HEK293 (cell line): ENCODE data around the gene SLIT1.

Experiments used
- BCL11A ChIP-seq: fragments of 450-650 bp; formaldehyde crosslinking; IDR thresholded peaks from 2 replicates; pipeline ENCODE4 v1.5.1; 2016; ENCODE audit warnings: low read depth, missing biosample characterization, missing genetic modification characterization
- PATZ1 ChIP-seq: fragments of 450-650 bp; formaldehyde crosslinking; IDR thresholded peaks from 2 replicates; pipeline ENCODE4 v1.5.1; 2016; ENCODE audit warnings: missing biosample characterization, missing genetic modification characterization
- TCF7L2 ChIP-seq: IDR thresholded peaks from 2 replicates; pipeline ENCODE4 v1.6.1; 2011; ENCODE audit warnings: low read depth, mild to moderate bottlenecking, inconsistent platforms, low read length, moderate library complexity, borderline replicate concordance
- ZBTB44 ChIP-seq: fragments of 450-650 bp; IDR thresholded peaks from 2 replicates; pipeline ENCODE4 v1.5.1; 2018; ENCODE audit warnings: missing biosample characterization, mild to moderate bottlenecking, missing genetic modification characterization
- ZBTB7A ChIP-seq: fragments of 450-650 bp; formaldehyde crosslinking; IDR thresholded peaks from 2 replicates; pipeline ENCODE4 v1.5.1; 2016; ENCODE audit warnings: low read depth, missing biosample characterization, missing genetic modification characterization
- ZNF121 ChIP-seq: fragments of 450-650 bp; formaldehyde crosslinking; IDR thresholded peaks from 2 replicates; pipeline ENCODE4 v1.5.1; 2016; ENCODE audit warnings: missing biosample characterization, missing genetic modification characterization
- ZNF514 ChIP-seq: fragments of 450-650 bp; formaldehyde crosslinking; IDR thresholded peaks from 2 replicates; pipeline ENCODE4 v1.5.1; 2016; ENCODE audit warnings: missing biosample characterization, missing genetic modification characterization
- ZNF529 ChIP-seq: fragments of 450-650 bp; formaldehyde crosslinking; IDR thresholded peaks from 2 replicates; pipeline ENCODE4 v1.5.1; 2017; ENCODE audit warnings: missing genetic modification characterization, missing biosample characterization; ENCODE audit not compliant: insufficient replicate concordance
- ZNF561 ChIP-seq: fragments of 450-650 bp; IDR thresholded peaks from 2 replicates; pipeline ENCODE4 v1.5.1; 2018; ENCODE audit warnings: missing biosample characterization, missing genetic modification characterization, borderline replicate concordance
- ZNF596 ChIP-seq: fragments of 450-650 bp; IDR thresholded peaks from 2 replicates; pipeline ENCODE4 v1.5.0; 2018; ENCODE audit warnings: missing biosample characterization, mild to moderate bottlenecking, missing genetic modification characterization, moderate library complexity
- TF ChIP-seq, protein P1 (sequence below): fragments of 450-650 bp; formaldehyde crosslinking; IDR thresholded peaks from 2 replicates; pipeline ENCODE4 v1.5.1; 2016; ENCODE audit warnings: missing biosample characterization, missing genetic modification characterization
- TF ChIP-seq, protein P2 (sequence below): fragments of 450-650 bp; formaldehyde crosslinking; IDR thresholded peaks from 2 replicates; pipeline ENCODE4 v1.5.1; 2016; ENCODE audit warnings: missing biosample characterization, missing genetic modification characterization
- TF ChIP-seq, protein P3 (sequence below): fragments of 450-650 bp; IDR thresholded peaks from 2 replicates; pipeline ENCODE4 v1.5.1; 2018; ENCODE audit warnings: missing biosample characterization, missing genetic modification characterization

DNA sequence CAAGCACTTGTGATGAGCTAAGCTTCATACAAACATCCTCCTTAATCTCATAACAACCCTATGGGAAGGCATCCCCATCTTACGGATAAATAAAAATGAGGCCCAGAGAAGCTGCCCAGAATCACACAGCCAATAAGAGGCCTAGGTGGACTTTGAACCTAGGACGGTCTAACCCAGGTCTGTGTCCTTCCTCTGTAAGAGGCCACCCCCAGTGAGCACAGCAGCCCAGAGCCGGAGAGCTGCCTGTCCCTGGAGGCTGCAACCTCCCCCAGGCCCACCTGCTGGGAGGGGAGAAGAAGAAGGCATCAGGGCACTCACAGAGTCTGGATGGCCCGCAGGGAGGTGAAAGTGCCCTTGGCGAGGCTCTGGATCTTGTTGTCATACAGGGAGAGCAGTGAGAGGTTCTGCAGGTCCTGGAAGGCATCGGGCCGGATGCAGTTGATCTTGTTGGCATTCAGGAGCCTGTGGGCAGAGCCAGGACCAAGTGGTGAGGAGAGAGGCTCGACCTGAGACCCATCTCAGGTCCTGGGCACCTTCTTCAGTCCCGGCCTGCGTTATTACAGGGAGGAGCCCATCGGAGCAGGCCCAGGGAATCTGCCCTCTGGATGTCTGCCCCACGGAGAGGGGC, 129.6 kb downstream of the SLIT1 start:
- TF ChIP-seq BCL11A (no peak), ZBTB7A (tag by site-specific recombination) (no peak), PATZ1 (tag by site-specific recombination) (no peak), ZNF529 (tag by site-specific recombination) (no peak), ZNF596 (tag by site-specific recombination) (no peak), TCF7L2 (no peak), ZNF561 (tag by site-specific recombination) (no peak), ZNF121 (no peak), ZBTB44 (tag by site-specific recombination) (no peak), ZNF514 (tag by site-specific recombination) (no peak)
- TF ChIP-seq, protein P1, sequence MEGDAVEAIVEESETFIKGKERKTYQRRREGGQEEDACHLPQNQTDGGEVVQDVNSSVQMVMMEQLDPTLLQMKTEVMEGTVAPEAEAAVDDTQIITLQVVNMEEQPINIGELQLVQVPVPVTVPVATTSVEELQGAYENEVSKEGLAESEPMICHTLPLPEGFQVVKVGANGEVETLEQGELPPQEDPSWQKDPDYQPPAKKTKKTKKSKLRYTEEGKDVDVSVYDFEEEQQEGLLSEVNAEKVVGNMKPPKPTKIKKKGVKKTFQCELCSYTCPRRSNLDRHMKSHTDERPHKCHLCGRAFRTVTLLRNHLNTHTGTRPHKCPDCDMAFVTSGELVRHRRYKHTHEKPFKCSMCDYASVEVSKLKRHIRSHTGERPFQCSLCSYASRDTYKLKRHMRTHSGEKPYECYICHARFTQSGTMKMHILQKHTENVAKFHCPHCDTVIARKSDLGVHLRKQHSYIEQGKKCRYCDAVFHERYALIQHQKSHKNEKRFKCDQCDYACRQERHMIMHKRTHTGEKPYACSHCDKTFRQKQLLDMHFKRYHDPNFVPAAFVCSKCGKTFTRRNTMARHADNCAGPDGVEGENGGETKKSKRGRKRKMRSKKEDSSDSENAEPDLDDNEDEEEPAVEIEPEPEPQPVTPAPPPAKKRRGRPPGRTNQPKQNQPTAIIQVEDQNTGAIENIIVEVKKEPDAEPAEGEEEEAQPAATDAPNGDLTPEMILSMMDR (tag by site-specific recombination): no peak
- TF ChIP-seq, protein P2, sequence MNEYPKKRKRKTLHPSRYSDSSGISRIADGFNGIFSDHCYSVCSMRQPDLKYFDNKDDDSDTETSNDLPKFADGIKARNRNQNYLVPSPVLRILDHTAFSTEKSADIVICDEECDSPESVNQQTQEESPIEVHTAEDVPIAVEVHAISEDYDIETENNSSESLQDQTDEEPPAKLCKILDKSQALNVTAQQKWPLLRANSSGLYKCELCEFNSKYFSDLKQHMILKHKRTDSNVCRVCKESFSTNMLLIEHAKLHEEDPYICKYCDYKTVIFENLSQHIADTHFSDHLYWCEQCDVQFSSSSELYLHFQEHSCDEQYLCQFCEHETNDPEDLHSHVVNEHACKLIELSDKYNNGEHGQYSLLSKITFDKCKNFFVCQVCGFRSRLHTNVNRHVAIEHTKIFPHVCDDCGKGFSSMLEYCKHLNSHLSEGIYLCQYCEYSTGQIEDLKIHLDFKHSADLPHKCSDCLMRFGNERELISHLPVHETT: no peak
- TF ChIP-seq, protein P3, sequence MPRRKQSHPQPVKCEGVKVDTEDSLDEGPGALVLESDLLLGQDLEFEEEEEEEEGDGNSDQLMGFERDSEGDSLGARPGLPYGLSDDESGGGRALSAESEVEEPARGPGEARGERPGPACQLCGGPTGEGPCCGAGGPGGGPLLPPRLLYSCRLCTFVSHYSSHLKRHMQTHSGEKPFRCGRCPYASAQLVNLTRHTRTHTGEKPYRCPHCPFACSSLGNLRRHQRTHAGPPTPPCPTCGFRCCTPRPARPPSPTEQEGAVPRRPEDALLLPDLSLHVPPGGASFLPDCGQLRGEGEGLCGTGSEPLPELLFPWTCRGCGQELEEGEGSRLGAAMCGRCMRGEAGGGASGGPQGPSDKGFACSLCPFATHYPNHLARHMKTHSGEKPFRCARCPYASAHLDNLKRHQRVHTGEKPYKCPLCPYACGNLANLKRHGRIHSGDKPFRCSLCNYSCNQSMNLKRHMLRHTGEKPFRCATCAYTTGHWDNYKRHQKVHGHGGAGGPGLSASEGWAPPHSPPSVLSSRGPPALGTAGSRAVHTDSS (tag by site-specific recombination): no peak
